K562 (cell line): ENCODE results near the gene LTBP2. TPM values are rescaled to one million over a fixed set of nuclear protein-coding genes. Genes with fewer than 3 reads are reported as not detected.

Source experiments
- E2F6 ChIP-seq, 2 experiments: IDR thresholded peaks; 2 replicates each; pipeline ENCODE4 v1.6.1; 2011; ENCODE audit warnings: borderline replicate concordance in 1 of 2, control low read depth in 1 of 2, low read depth in 1 of 2, low read length in 1 of 2, mild to moderate bottlenecking in 1 of 2, mixed read lengths in 1 of 2, moderate library complexity in 1 of 2; ENCODE audit not compliant: insufficient read depth in 1 of 2, insufficient read length in 1 of 2, poor library complexity in 1 of 2, severe bottlenecking in 1 of 2; ENCODE audit errors: extremely low read depth in 1 of 2
- NRF1 ChIP-seq, 2 experiments: fragments of 450-650 bp; IDR thresholded peaks in 1 of 2; conservative IDR thresholded peaks in 1 of 2; 2 replicates each; pipeline ENCODE4 v1.6.1; 2014; ENCODE audit warnings: mild to moderate bottlenecking in 2 of 2
- POLR2AphosphoS5 ChIP-seq: IDR thresholded peaks from 2 replicates; pipeline ENCODE4 v1.6.1; 2011; ENCODE audit warnings: mild to moderate bottlenecking, low read depth, low read length, moderate library complexity; ENCODE audit not compliant: control insufficient read depth, insufficient read depth
- POU5F1 ChIP-seq: fragments of 150-350 bp; IDR thresholded peaks from 2 replicates; pipeline ENCODE4 v1.6.1; 2014; ENCODE audit warnings: borderline replicate concordance, low read length, low read depth, mild to moderate bottlenecking; ENCODE audit not compliant: partially characterized antibody
- PTBP1 ChIP-seq: fragments of 200-400 bp; formaldehyde crosslinking; IDR thresholded peaks from 2 replicates; pipeline ENCODE4 v1.6.1; 2017; ENCODE audit warnings: low read depth, low read length
- SMARCA5 ChIP-seq: fragments of 450-650 bp; IDR thresholded peaks from 2 replicates; pipeline ENCODE4 v1.6.1; 2016
- ZBTB5 ChIP-seq: fragments of 450-650 bp; IDR thresholded peaks from 2 replicates; pipeline ENCODE4 v1.6.1; 2017; ENCODE audit warnings: antibody characterized with exemption
- ZNF124 ChIP-seq: sonication (generic); formaldehyde crosslinking; IDR thresholded peaks from 2 replicates; pipeline ENCODE4 v1.8.1; 2022; ENCODE audit warnings: missing genetic modification reagents
- ZNF197 ChIP-seq: fragments of 200-800 bp; sonication (Bioruptor generic); IDR thresholded peaks from 2 replicates; pipeline ENCODE4 v1.6.1; 2016; ENCODE audit warnings: low read depth, missing genetic modification characterization, missing compliant biosample characterization
- ZNF280A ChIP-seq: fragments of 450-650 bp; IDR thresholded peaks from 2 replicates; pipeline ENCODE4 v1.6.1; 2018; ENCODE audit warnings: mild to moderate bottlenecking, low read depth; ENCODE audit not compliant: partially characterized antibody
- ZNF592 ChIP-seq: fragments of 450-650 bp; IDR thresholded peaks from 2 replicates; pipeline ENCODE4 v1.6.1; 2017; ENCODE audit warnings: antibody characterized with exemption, mild to moderate bottlenecking
- polyA plus RNA-seq, 8 experiments: library from polyadenylated mRNA; depleted of rRNA in 4 of 8; stranded (reverse) in 5 of 8; unstranded in 3 of 8; fragments of >200 nt; fragmentation: Nextera tagmentation in 2 of 8; fragmentation: Illumina TruSeq in 1 of 8; extraction: Ambion mirVana in 2 of 8; extraction: Trizol in 1 of 8; gene quantifications; 2 replicates each; pipeline versions ENCODE4 v1.2.1 to v1.2.3, GENCODE V29; 2011 to 2014; ENCODE audit warnings: inconsistent platforms in 1 of 8, missing spikeins in 1 of 8
- total RNA-seq, 7 experiments: library from RNA; depleted of rRNA in 6 of 7; stranded (reverse); fragments of >200 nt in 6 of 7; fragmentation: Illumina TruSeq in 2 of 7; extraction: Trizol in 2 of 7; gene quantifications; 2 replicates each; pipeline versions ENCODE4 v1.2.1 to v1.2.3, GENCODE V29; 2011 to 2021; ENCODE audit warnings: low replicate concordance in 1 of 7

Gene LTBP2
- total and polyA plus RNA-seq, 9 of the 15 experiments (the other 6 are each of a cell fraction or from before 2014, with no cell fraction given), result under 0.01 to 0.18 (median 0.03) TPM; not detected in 3

- TF ChIP-seq ZNF124 (CRISPR knock-in tag) (no peak), ZNF280A (no peak), ZNF197 (no peak), ZBTB5 (no peak), SMARCA5 (no peak), ZNF592 (no peak), POU5F1 (no peak), NRF1 (conservative IDR thresholded peaks at IDR 0.05 in 1 of 2, IDR thresholded peaks at IDR 0.05 in 1 of 2) (no peak), POLR2AphosphoS5 (no peak), E2F6 (IDR thresholded peaks at IDR 0.05; ENCODE audit: borderline replicate concordance in 1 of 2, extremely low read depth in 1 of 2, insufficient read depth in 1 of 2, insufficient read length in 1 of 2, low read depth in 1 of 2, low read length in 1 of 2, poor library complexity in 1 of 2, severe bottlenecking in 1 of 2) (no peak), PTBP1 (no peak)
Measured at GRCh38 chr14:74525361-74525851, 86.6 kb downstream of the LTBP2 start (continued).
